Measurements from ENCODE around the gene CRCP. TPM values are rescaled to one million over a fixed set of nuclear protein-coding genes. Genes with fewer than 3 reads are reported as not detected.

The CRCP gene
- total RNA-seq, 1 donor, result 36.1 TPM

GRCh38 chr7:66138994-66139752 is 24.5 kb downstream of the CRCP start:
- no peak overlapping the region for H3K4me3 ChIP-seq (ENCODE audit: low read depth, low read length)
- DNase-seq (ENCODE audit: low read depth), result peak; percentile 57
- no peak for TF ChIP-seq CTCF (IDR thresholded peaks at IDR 0.05; ENCODE audit: insufficient read depth, low read length)

GRCh38 chr7:66140924-66141323 is 26.3 kb downstream of the CRCP start:
- TF ChIP-seq CTCF (IDR thresholded peaks at IDR 0.05; ENCODE audit: insufficient read depth, low read length), result peak; percentile 85
- peak; percentile 90 for DNase-seq (ENCODE audit: low read depth)
- no peak overlapping the region for H3K4me3 ChIP-seq (ENCODE audit: low read depth, low read length)

GRCh38 chr7:66142334-66142733 is 27.7 kb downstream of the CRCP start:
- DNase-seq (ENCODE audit: low read depth), result no peak
- no peak for TF ChIP-seq CTCF (IDR thresholded peaks at IDR 0.05; ENCODE audit: insufficient read depth, low read length)
- H3K4me3 ChIP-seq (ENCODE audit: low read depth, low read length), result no peak overlapping the region

- no peak for TF ChIP-seq CTCF (IDR thresholded peaks at IDR 0.05; ENCODE audit: insufficient read depth, low read length)
- H3K4me3 ChIP-seq (ENCODE audit: low read depth, low read length), result no peak overlapping the region
- DNase-seq (ENCODE audit: low read depth), result no peak
These were observed 28.3 kb downstream of the CRCP start for GRCh38 chr7:66142996-66143395.

- DNase-seq (ENCODE audit: low read depth), result no peak
- H3K4me3 ChIP-seq (ENCODE audit: low read depth, low read length), result no peak overlapping the region
- TF ChIP-seq CTCF (IDR thresholded peaks at IDR 0.05; ENCODE audit: insufficient read depth, low read length), result no peak
These were observed 29.3 kb downstream of the CRCP start for GRCh38 chr7:66143876-66144332.

- H3K4me3 ChIP-seq (ENCODE audit: low read depth, low read length), result no peak overlapping the region
- DNase-seq (ENCODE audit: low read depth), result peak; percentile 94
- peak; percentile 35 for TF ChIP-seq CTCF (IDR thresholded peaks at IDR 0.05; ENCODE audit: insufficient read depth, low read length)
These were observed 30.9 kb downstream of the CRCP start for GRCh38 chr7:66145400-66146104.
